NB4 (cell line): ENCODE results near the gene MYH10.

Experiments
- DNase-seq: peaks from one replicate; pipeline ENCODE4 v3.0.0; 2010; ENCODE audit warnings: low read depth
- H3K4me3 ChIP-seq: one replicate; pipeline ENCODE4 v1.5.1; 2011; ENCODE audit warnings: mild to moderate bottlenecking, low read depth, low read length, moderate library complexity
- MYC ChIP-seq: IDR thresholded peaks from 2 replicates; pipeline ENCODE4 v1.6.1; 2011; ENCODE audit warnings: low read depth, low read length
- POLR2A ChIP-seq: IDR thresholded peaks from 2 replicates; pipeline ENCODE4 v1.6.1; 2011; ENCODE audit warnings: mild to moderate bottlenecking; ENCODE audit not compliant: insufficient read length; ENCODE audit errors: extremely low read depth
- TF ChIP-seq, protein P1 (sequence below): IDR thresholded peaks from one replicate; pipeline ENCODE4 v1.5.1; 2012; ENCODE audit warnings: low read depth, low read length
- TF ChIP-seq, protein P2 (sequence below): IDR thresholded peaks from 2 replicates; pipeline ENCODE4 v1.6.1; 2011; ENCODE audit warnings: low read depth, low read length

The MYH10 gene

DNA sequence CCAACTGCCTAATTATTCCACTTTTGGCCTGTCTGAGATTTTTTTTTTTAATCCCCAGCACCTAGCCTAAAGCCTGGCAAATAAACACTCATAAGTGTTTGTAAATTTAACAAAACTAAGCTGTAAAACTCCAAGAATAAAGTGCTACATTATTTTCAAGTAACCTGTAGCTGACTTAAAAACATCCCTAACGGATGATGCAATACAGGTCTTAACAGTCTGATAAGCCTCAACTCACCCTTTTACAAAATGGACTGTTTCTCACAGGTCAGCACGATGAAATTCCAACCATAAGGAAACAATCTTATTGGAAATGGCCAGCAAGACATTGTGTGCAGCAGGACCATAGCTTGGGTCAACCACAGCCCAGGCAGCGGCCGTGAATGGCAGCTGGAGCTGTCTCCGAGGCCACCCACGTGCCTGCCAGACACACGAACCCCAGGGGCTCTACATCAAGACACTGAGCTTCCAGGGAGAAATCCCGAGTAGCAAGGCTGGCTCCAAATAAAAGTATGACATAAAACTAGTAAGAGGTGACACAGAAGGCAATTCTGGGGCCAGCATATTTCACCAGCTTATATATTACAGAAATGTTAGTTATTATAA is 135.9 kb downstream of the MYH10 start:
- no peak for DNase-seq
- TF ChIP-seq, protein P1, sequence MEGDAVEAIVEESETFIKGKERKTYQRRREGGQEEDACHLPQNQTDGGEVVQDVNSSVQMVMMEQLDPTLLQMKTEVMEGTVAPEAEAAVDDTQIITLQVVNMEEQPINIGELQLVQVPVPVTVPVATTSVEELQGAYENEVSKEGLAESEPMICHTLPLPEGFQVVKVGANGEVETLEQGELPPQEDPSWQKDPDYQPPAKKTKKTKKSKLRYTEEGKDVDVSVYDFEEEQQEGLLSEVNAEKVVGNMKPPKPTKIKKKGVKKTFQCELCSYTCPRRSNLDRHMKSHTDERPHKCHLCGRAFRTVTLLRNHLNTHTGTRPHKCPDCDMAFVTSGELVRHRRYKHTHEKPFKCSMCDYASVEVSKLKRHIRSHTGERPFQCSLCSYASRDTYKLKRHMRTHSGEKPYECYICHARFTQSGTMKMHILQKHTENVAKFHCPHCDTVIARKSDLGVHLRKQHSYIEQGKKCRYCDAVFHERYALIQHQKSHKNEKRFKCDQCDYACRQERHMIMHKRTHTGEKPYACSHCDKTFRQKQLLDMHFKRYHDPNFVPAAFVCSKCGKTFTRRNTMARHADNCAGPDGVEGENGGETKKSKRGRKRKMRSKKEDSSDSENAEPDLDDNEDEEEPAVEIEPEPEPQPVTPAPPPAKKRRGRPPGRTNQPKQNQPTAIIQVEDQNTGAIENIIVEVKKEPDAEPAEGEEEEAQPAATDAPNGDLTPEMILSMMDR: no peak
- TF ChIP-seq MYC: no peak
- TF ChIP-seq, protein P2, sequence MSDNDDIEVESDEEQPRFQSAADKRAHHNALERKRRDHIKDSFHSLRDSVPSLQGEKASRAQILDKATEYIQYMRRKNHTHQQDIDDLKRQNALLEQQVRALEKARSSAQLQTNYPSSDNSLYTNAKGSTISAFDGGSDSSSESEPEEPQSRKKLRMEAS: no peak
- H3K4me3 ChIP-seq: no peak overlapping the region

DNA sequence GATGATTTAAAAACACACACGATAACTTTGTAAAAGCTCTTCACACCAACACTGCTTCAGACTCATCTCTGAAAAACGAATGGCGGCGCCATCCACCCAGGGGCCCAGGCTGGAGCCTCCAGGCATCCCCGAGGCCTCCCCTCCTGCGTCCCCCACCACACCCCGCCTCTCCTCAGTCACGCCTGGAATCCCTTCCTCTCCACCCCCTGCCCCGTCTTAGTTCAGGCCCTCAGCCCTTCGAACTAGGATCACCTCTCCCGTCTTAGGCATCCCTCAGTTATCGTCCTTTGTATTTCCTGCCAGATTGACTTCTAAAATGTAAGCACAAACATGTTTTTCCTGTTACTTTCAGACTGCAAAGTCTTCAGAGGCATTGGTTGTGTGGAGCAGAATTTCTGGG is 136.5 kb downstream of the MYH10 start:
- TF ChIP-seq, protein P2: no peak
- TF ChIP-seq MYC: no peak

DNA sequence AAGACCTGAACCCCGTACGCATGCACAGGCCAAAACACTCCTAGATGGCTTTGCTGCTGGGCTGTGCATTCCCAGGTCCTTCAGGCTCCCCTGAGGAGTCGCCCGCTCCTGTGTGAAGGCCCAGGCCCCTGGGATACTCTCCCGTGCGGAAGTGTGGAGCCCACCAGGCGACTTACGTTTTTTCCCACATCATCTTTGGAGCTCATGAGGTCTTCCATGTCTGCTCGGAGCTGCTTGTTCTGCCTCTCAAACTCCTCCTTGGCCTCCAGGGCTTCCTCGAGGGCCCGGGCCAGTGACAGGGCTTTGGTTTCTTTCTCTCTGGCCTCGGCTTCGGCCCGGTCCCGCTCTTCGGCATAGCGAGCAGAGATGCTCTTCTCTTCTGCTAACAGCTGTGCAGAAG is 138.4 kb downstream of the MYH10 start:
- TF ChIP-seq POLR2A (no peak), MYC (no peak)
- TF ChIP-seq, protein P1: no peak
- TF ChIP-seq, protein P2: no peak
- no peak for DNase-seq
- no peak overlapping the region for H3K4me3 ChIP-seq

More for the DNA sequence above, 136.5 kb downstream of the MYH10 start:
- no peak overlapping the region for H3K4me3 ChIP-seq
- no peak for DNase-seq

DNA sequence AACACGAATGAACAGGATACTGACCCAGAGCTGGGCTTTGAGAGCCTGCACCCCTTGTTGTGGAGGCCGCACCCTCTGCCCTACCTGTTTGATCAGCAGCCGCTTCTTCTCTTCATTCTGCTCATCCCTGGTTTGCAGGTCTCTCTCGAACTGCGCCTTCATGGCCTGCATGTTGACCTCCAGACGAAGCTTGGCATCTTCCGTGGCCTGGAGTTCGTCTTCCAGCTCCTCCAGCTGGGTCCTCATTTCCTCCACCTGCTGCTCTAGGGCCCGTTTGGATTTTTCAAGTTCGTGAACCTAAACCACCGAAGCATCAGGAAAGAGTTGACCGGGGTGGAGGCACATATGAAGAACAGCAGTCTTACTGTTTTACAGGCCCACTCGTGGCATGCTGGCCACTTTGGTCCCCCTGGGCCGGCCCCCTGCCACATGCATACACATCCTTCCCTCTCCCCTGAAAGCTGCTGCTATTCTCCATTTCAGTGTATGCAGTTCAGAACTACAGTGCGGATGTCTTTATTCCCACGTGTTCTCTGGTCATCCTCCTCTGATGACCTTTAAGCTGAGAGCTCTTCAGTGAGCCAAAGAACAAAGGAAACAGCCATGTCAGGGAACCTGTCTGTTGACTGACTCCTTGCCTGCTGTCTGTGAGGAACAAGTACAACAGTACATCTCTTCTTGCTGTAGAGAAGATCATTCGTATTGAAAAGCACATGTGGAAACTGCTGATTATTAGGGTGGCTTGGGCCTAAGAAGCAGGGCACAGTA is 140.1 kb downstream of the MYH10 start:
- no peak for DNase-seq
- TF ChIP-seq MYC: no peak
- TF ChIP-seq, protein P1: no peak
- TF ChIP-seq POLR2A: no peak
- TF ChIP-seq, protein P2: no peak
- no peak overlapping the region for H3K4me3 ChIP-seq

DNA sequence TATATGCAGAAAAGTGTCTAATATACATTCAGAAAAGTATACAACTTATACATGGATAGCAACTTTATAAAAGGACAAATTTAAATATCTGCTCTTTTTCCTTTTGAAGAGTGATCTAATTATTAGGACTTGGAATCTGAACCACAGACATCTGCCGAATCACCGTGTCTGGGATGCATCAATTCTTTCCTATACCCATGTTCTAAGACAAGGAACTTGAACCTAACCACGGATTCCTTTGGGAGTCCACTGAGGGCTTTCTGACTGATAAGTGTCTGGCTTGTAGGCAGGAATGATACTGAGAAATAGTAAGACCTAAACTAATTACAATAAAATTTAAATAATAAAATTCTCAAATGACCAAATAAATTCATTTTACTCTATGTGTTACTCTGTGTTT is 140.7 kb downstream of the MYH10 start:
- TF ChIP-seq, protein P1: no peak
- TF ChIP-seq MYC (no peak), POLR2A (no peak)
- TF ChIP-seq, protein P2: no peak
- peak; percentile 6 for DNase-seq
- no peak overlapping the region for H3K4me3 ChIP-seq

DNA sequence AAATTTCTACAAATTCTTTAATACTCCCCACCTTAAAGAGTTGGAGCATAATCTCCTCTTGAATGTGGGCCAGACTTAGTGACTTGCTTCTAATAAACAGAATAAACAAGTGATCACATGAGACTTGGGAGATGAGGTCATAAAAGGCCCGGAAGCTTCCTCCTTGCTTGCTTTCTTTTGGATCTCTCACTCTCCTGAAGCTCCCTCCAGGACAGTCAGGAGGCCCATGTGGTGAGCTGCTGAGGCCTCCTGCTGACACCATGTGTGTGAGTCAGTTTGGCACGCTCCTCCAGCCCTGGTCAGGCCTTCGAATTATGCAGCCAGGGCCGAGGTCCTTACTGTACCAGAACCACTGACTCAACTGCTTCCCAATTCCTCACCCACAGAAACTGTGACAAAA is 141.6 kb downstream of the MYH10 start:
- peak; percentile 15 for DNase-seq
- TF ChIP-seq POLR2A: no peak
- TF ChIP-seq, protein P2: no peak
- no peak for TF ChIP-seq MYC
- TF ChIP-seq, protein P1: no peak
- no peak overlapping the region for H3K4me3 ChIP-seq
